ENCODE measurements around the gene ABCA12.

DNA sequence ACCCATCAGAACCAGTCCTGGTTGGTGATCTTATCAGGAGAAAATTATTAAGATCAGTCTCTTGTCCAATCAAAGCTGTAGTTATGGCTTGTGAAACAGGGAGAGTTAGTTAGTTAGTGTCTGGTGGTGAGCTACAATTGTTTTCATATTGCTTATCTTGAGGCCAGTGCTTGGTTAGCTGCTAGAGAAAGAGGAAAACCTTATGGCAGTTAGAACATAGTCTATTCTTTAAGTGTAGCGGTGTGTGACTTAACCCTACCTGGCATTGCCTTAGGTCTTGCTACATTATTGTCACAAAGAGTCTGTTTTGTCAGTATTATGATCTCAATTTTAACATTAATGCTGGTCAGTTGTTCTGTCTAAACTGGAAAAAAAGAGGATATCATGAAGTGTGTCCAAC, 11.5 kb upstream of the ABCA12 start:
- TF ChIP-seq, protein P1, sequence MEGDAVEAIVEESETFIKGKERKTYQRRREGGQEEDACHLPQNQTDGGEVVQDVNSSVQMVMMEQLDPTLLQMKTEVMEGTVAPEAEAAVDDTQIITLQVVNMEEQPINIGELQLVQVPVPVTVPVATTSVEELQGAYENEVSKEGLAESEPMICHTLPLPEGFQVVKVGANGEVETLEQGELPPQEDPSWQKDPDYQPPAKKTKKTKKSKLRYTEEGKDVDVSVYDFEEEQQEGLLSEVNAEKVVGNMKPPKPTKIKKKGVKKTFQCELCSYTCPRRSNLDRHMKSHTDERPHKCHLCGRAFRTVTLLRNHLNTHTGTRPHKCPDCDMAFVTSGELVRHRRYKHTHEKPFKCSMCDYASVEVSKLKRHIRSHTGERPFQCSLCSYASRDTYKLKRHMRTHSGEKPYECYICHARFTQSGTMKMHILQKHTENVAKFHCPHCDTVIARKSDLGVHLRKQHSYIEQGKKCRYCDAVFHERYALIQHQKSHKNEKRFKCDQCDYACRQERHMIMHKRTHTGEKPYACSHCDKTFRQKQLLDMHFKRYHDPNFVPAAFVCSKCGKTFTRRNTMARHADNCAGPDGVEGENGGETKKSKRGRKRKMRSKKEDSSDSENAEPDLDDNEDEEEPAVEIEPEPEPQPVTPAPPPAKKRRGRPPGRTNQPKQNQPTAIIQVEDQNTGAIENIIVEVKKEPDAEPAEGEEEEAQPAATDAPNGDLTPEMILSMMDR (IDR thresholded peaks at IDR 0.05; ENCODE audit: low read depth, low read length, poor library complexity, severe bottlenecking): no peak
- TF ChIP-seq EZH2phosphoT487 (IDR thresholded peaks at IDR 0.05; ENCODE audit: borderline replicate concordance, low read length): no peak
